ENCODE data around the gene SMARCA5.
A peak's percentile ranks its signal among the peaks of the same experiment; 100 is the strongest.

The SMARCA5 gene

GRCh38 chr4:143538979-143539669 lies 25.6 kb downstream of the SMARCA5 start:
- no peak for DNase-seq

- no peak for DNase-seq
Measured at GRCh38 chr4:143539670-143540023, 26.1 kb downstream of the SMARCA5 start.

GRCh38 chr4:143549928-143550327 lies 36.4 kb downstream of the SMARCA5 start:
- DNase-seq, result no peak

GRCh38 chr4:143554728-143555597 lies 41.5 kb downstream of the SMARCA5 start:
- DNase-seq, result no peak

GRCh38 chr4:143555676-143556075 lies 42.2 kb downstream of the SMARCA5 start:
- DNase-seq, result no peak

- DNase-seq, result peak; percentile 56
Measured at GRCh38 chr4:143558286-143558685, 44.8 kb downstream of the SMARCA5 start.

- peak; percentile 81 for DNase-seq
Measured at GRCh38 chr4:143558823-143559756, 45.6 kb downstream of the SMARCA5 start.

- DNase-seq, result no peak
Measured at GRCh38 chr4:143559757-143560147, 46.2 kb downstream of the SMARCA5 start.

GRCh38 chr4:143564472-143564871 lies 51.0 kb downstream of the SMARCA5 start:
- DNase-seq, result no peak

- no peak for DNase-seq
Measured at GRCh38 chr4:143575331-143575730, 61.8 kb downstream of the SMARCA5 start.

GRCh38 chr4:143581331-143581946 lies 67.9 kb downstream of the SMARCA5 start:
- peak; percentile 44 for DNase-seq

GRCh38 chr4:143585548-143585947 lies 72.0 kb downstream of the SMARCA5 start:
- no peak for DNase-seq

- no peak for DNase-seq
Measured at GRCh38 chr4:143586080-143586479, 72.6 kb downstream of the SMARCA5 start.

- DNase-seq, result peak; percentile 38
Measured at GRCh38 chr4:143587703-143588102, 74.2 kb downstream of the SMARCA5 start.

GRCh38 chr4:143597276-143597675 lies 83.8 kb downstream of the SMARCA5 start:
- DNase-seq, result no peak

GRCh38 chr4:143598816-143599215 lies 85.3 kb downstream of the SMARCA5 start:
- no peak for DNase-seq

GRCh38 chr4:143599827-143600226 lies 86.3 kb downstream of the SMARCA5 start:
- DNase-seq, result no peak

- no peak for DNase-seq
Measured at GRCh38 chr4:143606480-143606879, 93.0 kb downstream of the SMARCA5 start.

Data from NCI-H82 (cell line).